Sigmoid colon (tissue), 4 donors: ENCODE data around the gene C2orf74.

Experiments
- CTCF ChIP-seq, 4 experiments: fragments of 450-650 bp in 3 of 4; fragments of 200-600 bp in 1 of 4; IDR thresholded peaks; one replicate each; pipeline ENCODE4 v1.5.1; 2016 to 2019; ENCODE audit warnings: antibody characterized with exemption in 4 of 4, mild to moderate bottlenecking in 3 of 4, moderate library complexity in 2 of 4
- POLR2A ChIP-seq, 2 donors: fragments of 450-650 bp; IDR thresholded peaks; one replicate each; pipeline ENCODE4 v1.6.1; 2016; ENCODE audit warnings: antibody characterized with exemption in 2 of 2, mild to moderate bottlenecking in 2 of 2, moderate library complexity in 2 of 2
- POLR2AphosphoS5 ChIP-seq, 4 donors: sonication (generic); formaldehyde crosslinking; IDR thresholded peaks; one replicate each; pipeline ENCODE4 v1.6.1; 2017; ENCODE audit warnings: antibody characterized with exemption in 4 of 4

- TF ChIP-seq CTCF (IDR thresholded peaks at IDR 0.05) = no peak
- no peak for TF ChIP-seq POLR2A (IDR thresholded peaks at IDR 0.05)
- TF ChIP-seq POLR2AphosphoS5 (IDR thresholded peaks at IDR 0.05) = no peak
Observed at GRCh38 chr2:61193670-61194561, 31.9 kb downstream of the C2orf74 start.
